ENCODE measurements around the gene TBCD.
"Not testable (repeated sequence)": the region's sequence is repeated elsewhere in the genome, so short reads cannot be mapped to it uniquely, and the experiment has no call there.

The TBCD gene

GRCh38 chr17:82946081-82946480 is 194.2 kb downstream of the TBCD start:
- Histone ChIP-seq H3K36me3 (ENCODE audit: insufficient read depth, low read length) (peaks cover 43% of the 10 kb centered on the region), H3K4me3 (no peak overlapping the region), H3K9me3 (ENCODE audit: low read depth, low read length) (peaks cover 16% of the 10 kb centered on the region; the same call in 1 of the 2 replicates), H3K9ac (ENCODE audit: insufficient read length) (no peak overlapping the region), H3K27ac (no peak overlapping the region)
- TF ChIP-seq EZH2 (IDR thresholded peaks at IDR 0.05) (no peak), POLR2AphosphoS5 (IDR thresholded peaks at IDR 0.05; ENCODE audit: borderline replicate concordance, low read depth, low read length) (no peak), FOXP2 (optimal IDR thresholded peaks at IDR 0.05; ENCODE audit: control extremely low read depth, extremely low read length, insufficient read depth) (no peak)
- DNase-seq (ENCODE audit: low read depth, low spot score): no peak

DNA sequence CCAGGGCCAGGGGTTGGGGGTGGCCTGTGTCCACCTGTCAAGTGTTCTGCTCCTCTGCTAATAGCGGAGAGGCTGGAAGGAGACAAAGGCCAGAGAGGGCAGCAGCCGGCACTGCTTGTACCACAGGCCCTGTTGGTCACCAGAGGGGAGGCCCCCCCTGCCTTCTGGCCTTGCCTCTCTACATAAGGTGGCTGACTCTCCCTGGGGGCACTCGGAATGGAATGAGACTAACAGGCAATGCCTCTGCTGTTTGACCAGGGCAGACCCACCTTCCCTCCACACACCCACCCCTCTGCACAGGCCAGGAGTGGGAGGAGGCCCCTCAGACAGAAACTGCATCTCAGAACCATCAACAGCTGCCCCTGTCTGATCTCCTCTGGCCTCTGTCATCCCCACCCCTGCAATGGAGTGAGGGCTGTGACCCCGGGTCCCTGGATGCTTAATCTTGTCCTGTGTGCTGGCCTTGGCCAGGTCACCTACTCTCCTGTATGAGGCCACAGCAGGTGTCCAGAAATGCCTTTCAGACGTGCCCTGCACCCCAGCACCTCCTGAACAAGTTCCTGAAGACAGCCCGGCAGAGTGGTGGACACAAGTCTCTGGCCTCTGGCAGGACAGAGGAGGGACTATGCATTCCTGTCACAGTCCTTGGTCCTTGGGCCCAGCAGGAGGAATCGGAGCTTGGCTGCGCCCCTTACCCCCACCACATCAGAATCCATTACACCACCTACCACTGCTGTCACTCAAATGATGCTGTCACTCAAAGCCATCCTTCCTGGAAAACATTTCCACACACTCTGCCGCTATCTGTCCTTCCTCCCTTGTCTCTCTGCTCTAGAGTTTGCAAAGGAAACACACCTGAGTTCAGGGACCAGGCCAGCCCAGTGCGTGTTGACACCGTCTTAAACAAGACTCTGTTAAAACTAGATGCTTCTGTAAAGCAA is 195.5 kb downstream of the TBCD start:
- H3K27ac ChIP-seq: no peak overlapping the region
- no peak for DNase-seq (ENCODE audit: low read depth, low spot score)
- H3K36me3 ChIP-seq (ENCODE audit: insufficient read depth, low read length): peaks cover 31% of the 10 kb centered on the region
- H3K9ac ChIP-seq (ENCODE audit: insufficient read length): no peak overlapping the region
- no peak for TF ChIP-seq EZH2 (IDR thresholded peaks at IDR 0.05)
- no peak for TF ChIP-seq FOXP2 (optimal IDR thresholded peaks at IDR 0.05; ENCODE audit: control extremely low read depth, extremely low read length, insufficient read depth)
- TF ChIP-seq POLR2AphosphoS5 (IDR thresholded peaks at IDR 0.05; ENCODE audit: borderline replicate concordance, low read depth, low read length): 0 out of 2 replicates have a peak, but pooled peaks have one; percentile 22
- H3K4me3 ChIP-seq: no peak overlapping the region
- peaks cover 19% of the 10 kb centered on the region; the same call in 1 of the 2 replicates for H3K9me3 ChIP-seq (ENCODE audit: low read depth, low read length)

GRCh38 chr17:82948081-82948511 is 196.2 kb downstream of the TBCD start:
- TF ChIP-seq EZH2 (IDR thresholded peaks at IDR 0.05): no peak
- TF ChIP-seq FOXP2 (optimal IDR thresholded peaks at IDR 0.05; ENCODE audit: control extremely low read depth, extremely low read length, insufficient read depth): no peak
- peak; percentile 28; the same call in 1 of the 2 replicates for TF ChIP-seq POLR2AphosphoS5 (IDR thresholded peaks at IDR 0.05; ENCODE audit: borderline replicate concordance, low read depth, low read length)
- no peak for DNase-seq (ENCODE audit: low read depth, low spot score)
- peaks cover 23% of the 10 kb centered on the region for H3K36me3 ChIP-seq (ENCODE audit: insufficient read depth, low read length)
- peaks cover 19% of the 10 kb centered on the region; the same call in 1 of the 2 replicates for H3K9me3 ChIP-seq (ENCODE audit: low read depth, low read length)
- no peak overlapping the region for H3K4me3 ChIP-seq
- H3K9ac ChIP-seq (ENCODE audit: insufficient read length): no peak overlapping the region
- no peak overlapping the region for H3K27ac ChIP-seq

DNA sequence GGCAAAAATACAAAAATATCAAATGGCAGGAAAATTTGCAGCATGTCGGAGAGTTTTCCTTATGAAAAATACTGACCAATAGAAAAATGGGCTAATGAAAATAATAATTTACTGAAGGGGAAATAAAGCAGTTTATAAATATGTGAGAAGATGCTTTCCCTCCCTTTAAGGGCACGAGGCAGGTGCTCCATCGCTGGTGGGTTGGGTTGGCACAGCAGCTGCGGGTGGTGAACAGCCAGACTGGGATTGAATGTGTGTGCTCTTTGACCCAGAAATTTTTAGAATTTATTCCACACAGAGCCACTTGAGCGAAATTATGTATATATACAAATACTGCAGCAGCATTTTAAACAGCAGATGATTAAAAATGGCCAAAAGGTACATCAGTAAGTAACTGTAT is 197.1 kb downstream of the TBCD start:
- no peak for DNase-seq (ENCODE audit: low read depth, low spot score)
- H3K9me3 ChIP-seq (ENCODE audit: low read depth, low read length): peaks cover 19% of the 10 kb centered on the region; the same call in 1 of the 2 replicates
- peaks cover 15% of the 10 kb centered on the region for H3K36me3 ChIP-seq (ENCODE audit: insufficient read depth, low read length)
- no peak overlapping the region for H3K4me3 ChIP-seq
- H3K9ac ChIP-seq (ENCODE audit: insufficient read length): no peak overlapping the region
- H3K27ac ChIP-seq: no peak overlapping the region
- no peak for TF ChIP-seq POLR2AphosphoS5 (IDR thresholded peaks at IDR 0.05; ENCODE audit: borderline replicate concordance, low read depth, low read length)
- no peak for TF ChIP-seq EZH2 (IDR thresholded peaks at IDR 0.05)
- TF ChIP-seq FOXP2 (optimal IDR thresholded peaks at IDR 0.05; ENCODE audit: control extremely low read depth, extremely low read length, insufficient read depth): no peak

DNA sequence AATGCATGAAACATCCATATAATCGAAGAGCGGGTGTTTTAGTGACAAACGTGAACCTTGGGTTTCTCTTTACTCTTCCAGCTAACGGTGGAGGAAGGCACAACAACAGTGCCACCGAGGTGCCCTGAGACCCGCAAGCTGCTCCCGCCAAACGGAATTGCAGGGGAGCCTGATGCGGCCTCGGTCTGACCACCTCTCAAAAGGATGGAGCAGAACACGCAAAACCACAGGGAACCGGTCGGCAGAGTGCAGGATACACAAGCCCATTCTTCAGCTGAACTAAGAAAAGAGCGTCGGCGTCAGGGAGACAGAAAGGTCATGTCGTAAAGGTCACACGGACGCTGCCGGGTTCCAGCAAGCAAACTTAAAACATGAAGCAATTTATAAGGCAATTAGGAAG is 197.5 kb downstream of the TBCD start:
- peaks cover 15% of the 10 kb centered on the region; the same call in 1 of the 2 replicates for H3K9me3 ChIP-seq (ENCODE audit: low read depth, low read length)
- DNase-seq (ENCODE audit: low read depth, low spot score): no peak
- no peak overlapping the region for H3K9ac ChIP-seq (ENCODE audit: insufficient read length)
- peaks cover 11% of the 10 kb centered on the region; the same call in 1 of the 2 replicates for H3K36me3 ChIP-seq (ENCODE audit: insufficient read depth, low read length)
- TF ChIP-seq FOXP2 (optimal IDR thresholded peaks at IDR 0.05; ENCODE audit: control extremely low read depth, extremely low read length, insufficient read depth) (no peak), EZH2 (IDR thresholded peaks at IDR 0.05) (no peak), POLR2AphosphoS5 (IDR thresholded peaks at IDR 0.05; ENCODE audit: borderline replicate concordance, low read depth, low read length) (no peak)
- no peak overlapping the region for H3K27ac ChIP-seq
- no peak overlapping the region for H3K4me3 ChIP-seq

DNA sequence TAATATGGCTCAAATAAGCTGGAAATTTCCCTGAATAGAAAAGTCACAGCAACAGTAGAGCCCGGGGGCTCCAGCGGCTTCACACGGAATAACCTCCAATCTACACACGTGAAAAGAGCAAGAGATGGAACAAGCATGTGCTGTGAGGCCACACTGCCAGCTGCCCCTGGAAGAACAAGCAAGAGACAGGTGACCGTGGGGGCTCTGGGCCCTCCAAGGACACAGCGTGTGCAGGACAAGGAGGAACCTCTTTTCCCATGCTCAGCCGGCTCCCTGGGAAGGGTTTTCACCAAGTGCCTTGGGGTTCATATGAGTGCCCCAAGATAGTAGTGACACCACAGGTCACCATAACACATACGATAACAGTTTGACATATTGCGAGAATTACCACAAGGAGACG is 198.1 kb downstream of the TBCD start:
- no peak overlapping the region for H3K4me3 ChIP-seq
- TF ChIP-seq POLR2AphosphoS5 (IDR thresholded peaks at IDR 0.05; ENCODE audit: borderline replicate concordance, low read depth, low read length): no peak
- no peak for TF ChIP-seq FOXP2 (optimal IDR thresholded peaks at IDR 0.05; ENCODE audit: control extremely low read depth, extremely low read length, insufficient read depth)
- no peak for DNase-seq (ENCODE audit: low read depth, low spot score)
- 0 out of 2 replicates have a peak, but pooled peaks cover 10% of the 10 kb centered on the region for H3K9me3 ChIP-seq (ENCODE audit: low read depth, low read length)
- H3K9ac ChIP-seq (ENCODE audit: insufficient read length): no peak overlapping the region
- no peak overlapping the region for H3K27ac ChIP-seq
- H3K36me3 ChIP-seq (ENCODE audit: insufficient read depth, low read length): peaks cover 4% of the 10 kb centered on the region; the same call in 1 of the 2 replicates

DNA sequence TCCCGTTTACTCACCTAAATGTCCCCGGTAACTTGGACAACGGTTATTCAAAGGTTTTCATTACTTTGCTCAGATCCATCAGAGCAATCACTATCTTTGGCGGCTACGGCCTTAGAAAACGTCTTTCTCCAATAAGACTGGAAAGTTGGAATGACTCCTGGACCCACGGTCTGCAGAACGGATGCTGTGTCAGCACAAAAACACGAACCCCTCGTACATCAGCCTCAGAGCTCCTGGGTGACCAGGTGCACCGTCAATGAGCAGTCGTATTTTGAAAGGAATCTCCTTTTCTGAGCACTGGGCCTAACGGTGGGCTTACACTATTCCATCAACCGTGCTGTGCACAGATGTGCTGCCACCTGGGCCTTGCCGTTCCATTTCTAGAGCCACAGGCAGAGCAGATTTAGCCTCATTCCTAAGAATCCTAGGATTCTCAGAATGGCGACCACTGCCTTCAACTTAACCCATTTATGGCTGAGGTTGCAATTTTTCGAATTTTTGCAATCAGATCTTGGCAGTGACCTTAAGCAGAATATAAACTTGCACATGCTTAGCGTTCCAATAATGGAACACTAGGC is 198.7 kb downstream of the TBCD start:
- 0 out of 2 replicates have a peak, but pooled peaks cover 4% of the 10 kb centered on the region for H3K9me3 ChIP-seq (ENCODE audit: low read depth, low read length)
- no peak overlapping the region for H3K27ac ChIP-seq
- no peaks in the 10 kb centered on the region; the same call in 1 of the 2 replicates for H3K36me3 ChIP-seq (ENCODE audit: insufficient read depth, low read length)
- no peak overlapping the region for H3K9ac ChIP-seq (ENCODE audit: insufficient read length)
- no peak for DNase-seq (ENCODE audit: low read depth, low spot score)
- TF ChIP-seq EZH2 (IDR thresholded peaks at IDR 0.05) (no peak), FOXP2 (optimal IDR thresholded peaks at IDR 0.05; ENCODE audit: control extremely low read depth, extremely low read length, insufficient read depth) (no peak), POLR2AphosphoS5 (IDR thresholded peaks at IDR 0.05; ENCODE audit: borderline replicate concordance, low read depth, low read length) (no peak)
- H3K4me3 ChIP-seq: no peak overlapping the region

DNA sequence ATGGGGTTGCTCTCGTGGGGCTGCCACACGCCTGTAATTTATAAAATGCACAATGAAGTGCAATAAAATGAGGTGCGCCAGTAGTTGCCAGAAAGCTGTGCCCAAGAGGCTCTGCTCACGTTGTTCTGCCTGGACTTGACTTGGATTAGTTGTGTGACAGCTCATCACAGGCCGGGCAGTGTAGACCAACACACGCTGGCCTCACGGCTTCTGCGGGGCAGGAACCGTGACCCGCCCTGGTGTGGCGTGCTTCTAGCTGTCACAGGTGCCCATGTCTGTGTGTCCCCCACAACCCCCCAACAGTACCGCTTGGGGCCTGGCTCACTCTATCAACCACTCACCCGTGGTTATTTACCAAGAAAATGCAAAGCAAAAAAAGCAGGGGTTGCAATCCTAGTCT is 200.2 kb downstream of the TBCD start:
- 0 out of 2 replicates have a peak, but pooled peaks cover 4% of the 10 kb centered on the region for H3K9me3 ChIP-seq (ENCODE audit: low read depth, low read length)
- TF ChIP-seq POLR2AphosphoS5 (IDR thresholded peaks at IDR 0.05; ENCODE audit: borderline replicate concordance, low read depth, low read length): no peak
- TF ChIP-seq EZH2 (IDR thresholded peaks at IDR 0.05): no peak
- no peak for TF ChIP-seq FOXP2 (optimal IDR thresholded peaks at IDR 0.05; ENCODE audit: control extremely low read depth, extremely low read length, insufficient read depth)
- H3K27ac ChIP-seq: no peak overlapping the region
- no peak for DNase-seq (ENCODE audit: low read depth, low spot score)
- H3K36me3 ChIP-seq (ENCODE audit: insufficient read depth, low read length): no peaks in the 10 kb centered on the region
- no peak overlapping the region for H3K9ac ChIP-seq (ENCODE audit: insufficient read length)
- H3K4me3 ChIP-seq: no peak overlapping the region

DNA sequence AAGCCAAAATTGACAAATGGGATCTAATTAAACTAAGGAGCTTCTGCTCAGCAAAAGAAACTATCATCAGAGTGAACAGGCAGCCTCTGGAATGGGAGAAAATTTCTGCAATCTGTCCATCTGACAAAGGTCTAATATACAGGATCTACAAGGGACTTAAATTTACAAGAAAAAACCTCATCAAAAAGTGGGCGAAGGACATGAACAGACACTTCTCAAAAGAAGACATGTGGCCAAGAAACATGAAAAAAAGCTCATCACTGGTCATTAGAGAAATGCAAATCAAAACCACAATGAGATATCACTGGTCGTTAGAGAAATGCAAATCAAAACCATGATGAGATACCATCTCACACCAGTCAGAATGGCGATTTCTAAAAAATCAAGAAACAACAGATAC is 203.2 kb downstream of the TBCD start:
- H3K27ac ChIP-seq; DNase-seq (ENCODE audit: low read depth, low spot score); H3K4me3 ChIP-seq; H3K9ac ChIP-seq (ENCODE audit: insufficient read length); H3K36me3 ChIP-seq (ENCODE audit: insufficient read depth, low read length); H3K9me3 ChIP-seq (ENCODE audit: low read depth, low read length): not testable (repeated sequence)

- not testable (repeated sequence) for H3K4me3 ChIP-seq; H3K9me3 ChIP-seq (ENCODE audit: low read depth, low read length); H3K9ac ChIP-seq (ENCODE audit: insufficient read length); H3K27ac ChIP-seq; DNase-seq (ENCODE audit: low read depth, low spot score); H3K36me3 ChIP-seq (ENCODE audit: insufficient read depth, low read length)
These were observed 203.8 kb downstream of the TBCD start for GRCh38 chr17:82955627-82956026.
